ENCODE results near the gene SPACA7. TPM values are rescaled to one million over a fixed set of nuclear protein-coding genes. Genes with fewer than 3 reads are reported as not detected.
"Not testable (repeated sequence)": the region's sequence is repeated elsewhere in the genome, so short reads cannot be mapped to it uniquely, and the experiment has no call there.

Gene SPACA7
- total and polyA plus RNA-seq, 4 donors = not detected

- Histone ChIP-seq H3K4me3 (ENCODE audit: low read depth, low read length) (no peak overlapping the region), H3K27me3 (ENCODE audit: control insufficient read depth, insufficient read depth, low read length) (no peaks in the 10 kb centered on the region), H3K36me3 (ENCODE audit: control insufficient read depth, insufficient read depth, low read length) (no peaks in the 10 kb centered on the region), H3K9me3 (ENCODE audit: control insufficient read depth, insufficient read depth, low read length) (no peaks in the 10 kb centered on the region), H3K27ac (ENCODE audit: low read depth, low read length) (no peak overlapping the region), H3K4me1 (ENCODE audit: control insufficient read depth, insufficient read depth, low read length) (no peaks in the 10 kb centered on the region)
- DNase-seq (ENCODE audit: low read depth in 4 of 6, low spot score in 6 of 6) = no peak
- 89% methylated on average over 9 of the region's 9 CpGs for WGBS (ENCODE audit: insufficient coverage)
These were observed 21.0 kb downstream of the SPACA7 start for GRCh38 chr13:112397108-112397507.

GRCh38 chr13:112398347-112398746 lies 22.2 kb downstream of the SPACA7 start:
- not testable (repeated sequence) for H3K9me3 ChIP-seq (ENCODE audit: control insufficient read depth, insufficient read depth, low read length); H3K27me3 ChIP-seq (ENCODE audit: control insufficient read depth, insufficient read depth, low read length); H3K27ac ChIP-seq (ENCODE audit: low read depth, low read length); H3K36me3 ChIP-seq (ENCODE audit: control insufficient read depth, insufficient read depth, low read length); H3K4me1 ChIP-seq (ENCODE audit: control insufficient read depth, insufficient read depth, low read length); H3K4me3 ChIP-seq (ENCODE audit: low read depth, low read length); DNase-seq (ENCODE audit: low read depth in 4 of 6, low spot score in 6 of 6)
- WGBS (ENCODE audit: insufficient coverage) = no CpG with 5 or more reads among the region's 6 CpGs

- not testable (repeated sequence) for H3K9me3 ChIP-seq (ENCODE audit: control insufficient read depth, insufficient read depth, low read length); H3K27me3 ChIP-seq (ENCODE audit: control insufficient read depth, insufficient read depth, low read length); H3K27ac ChIP-seq (ENCODE audit: low read depth, low read length); DNase-seq (ENCODE audit: low read depth in 4 of 6, low spot score in 6 of 6); H3K36me3 ChIP-seq (ENCODE audit: control insufficient read depth, insufficient read depth, low read length); H3K4me1 ChIP-seq (ENCODE audit: control insufficient read depth, insufficient read depth, low read length); H3K4me3 ChIP-seq (ENCODE audit: low read depth, low read length)
- no CpG with 5 or more reads among the region's 3 CpGs for WGBS (ENCODE audit: insufficient coverage)
These were observed 33.7 kb downstream of the SPACA7 start for GRCh38 chr13:112409828-112410227.

GRCh38 chr13:112416647-112417046 lies 40.5 kb downstream of the SPACA7 start:
- no peaks in the 10 kb centered on the region for H3K4me1 ChIP-seq (ENCODE audit: control insufficient read depth, insufficient read depth, low read length)
- H3K36me3 ChIP-seq (ENCODE audit: control insufficient read depth, insufficient read depth, low read length) = no peaks in the 10 kb centered on the region
- H3K4me3 ChIP-seq (ENCODE audit: low read depth, low read length) = no peak overlapping the region
- H3K27ac ChIP-seq (ENCODE audit: low read depth, low read length) = no peak overlapping the region
- no CpG with 5 or more reads among the region's 1 CpG for WGBS (ENCODE audit: insufficient coverage)
- H3K9me3 ChIP-seq (ENCODE audit: control insufficient read depth, insufficient read depth, low read length) = peaks cover 11% of the 10 kb centered on the region
- H3K27me3 ChIP-seq (ENCODE audit: control insufficient read depth, insufficient read depth, low read length) = no peaks in the 10 kb centered on the region
- no peak for DNase-seq (ENCODE audit: low read depth in 4 of 6, low spot score in 6 of 6)

GRCh38 chr13:112417079-112417478 lies 40.9 kb downstream of the SPACA7 start:
- H3K27ac ChIP-seq (ENCODE audit: low read depth, low read length) = no peak overlapping the region
- H3K9me3 ChIP-seq (ENCODE audit: control insufficient read depth, insufficient read depth, low read length) = peaks cover 11% of the 10 kb centered on the region
- H3K4me3 ChIP-seq (ENCODE audit: low read depth, low read length) = no peak overlapping the region
- H3K27me3 ChIP-seq (ENCODE audit: control insufficient read depth, insufficient read depth, low read length) = no peaks in the 10 kb centered on the region
- H3K4me1 ChIP-seq (ENCODE audit: control insufficient read depth, insufficient read depth, low read length) = no peaks in the 10 kb centered on the region
- no peak for DNase-seq (ENCODE audit: low read depth in 4 of 6, low spot score in 6 of 6)
- no peaks in the 10 kb centered on the region for H3K36me3 ChIP-seq (ENCODE audit: control insufficient read depth, insufficient read depth, low read length)

- Histone ChIP-seq H3K4me1 (ENCODE audit: control insufficient read depth, insufficient read depth, low read length) (no peaks in the 10 kb centered on the region), H3K27me3 (ENCODE audit: control insufficient read depth, insufficient read depth, low read length) (no peaks in the 10 kb centered on the region), H3K4me3 (ENCODE audit: low read depth, low read length) (no peak overlapping the region), H3K27ac (ENCODE audit: low read depth, low read length) (no peak overlapping the region), H3K36me3 (ENCODE audit: control insufficient read depth, insufficient read depth, low read length) (no peaks in the 10 kb centered on the region), H3K9me3 (ENCODE audit: control insufficient read depth, insufficient read depth, low read length) (peaks cover 12% of the 10 kb centered on the region)
- WGBS (ENCODE audit: insufficient coverage) = 85% methylated on average over 13 of the region's 14 CpGs
- no peak for DNase-seq (ENCODE audit: low read depth in 4 of 6, low spot score in 6 of 6)
These were observed 47.9 kb downstream of the SPACA7 start for GRCh38 chr13:112424098-112424497.

GRCh38 chr13:112428704-112429103 lies 52.5 kb downstream of the SPACA7 start:
- H3K27me3 ChIP-seq (ENCODE audit: control insufficient read depth, insufficient read depth, low read length) = no peaks in the 10 kb centered on the region
- H3K9me3 ChIP-seq (ENCODE audit: control insufficient read depth, insufficient read depth, low read length) = peaks cover 4% of the 10 kb centered on the region
- H3K4me1 ChIP-seq (ENCODE audit: control insufficient read depth, insufficient read depth, low read length) = no peaks in the 10 kb centered on the region
- no peak overlapping the region for H3K4me3 ChIP-seq (ENCODE audit: low read depth, low read length)
- no peak overlapping the region for H3K27ac ChIP-seq (ENCODE audit: low read depth, low read length)
- no peak for DNase-seq (ENCODE audit: low read depth in 4 of 6, low spot score in 6 of 6)
- no peaks in the 10 kb centered on the region for H3K36me3 ChIP-seq (ENCODE audit: control insufficient read depth, insufficient read depth, low read length)

GRCh38 chr13:112431734-112432133 lies 55.6 kb downstream of the SPACA7 start:
- H3K27ac ChIP-seq (ENCODE audit: low read depth, low read length) = no peak overlapping the region
- no peaks in the 10 kb centered on the region for H3K36me3 ChIP-seq (ENCODE audit: control insufficient read depth, insufficient read depth, low read length)
- no peaks in the 10 kb centered on the region for H3K27me3 ChIP-seq (ENCODE audit: control insufficient read depth, insufficient read depth, low read length)
- peaks cover 2% of the 10 kb centered on the region for H3K9me3 ChIP-seq (ENCODE audit: control insufficient read depth, insufficient read depth, low read length)
- H3K4me1 ChIP-seq (ENCODE audit: control insufficient read depth, insufficient read depth, low read length) = no peaks in the 10 kb centered on the region
- H3K4me3 ChIP-seq (ENCODE audit: low read depth, low read length) = no peak overlapping the region
- DNase-seq (ENCODE audit: low read depth in 4 of 6, low spot score in 6 of 6) = no peak
- WGBS (ENCODE audit: insufficient coverage) = 86% methylated on average over 5 of the region's 5 CpGs

- H3K4me1 ChIP-seq (ENCODE audit: control insufficient read depth, insufficient read depth, low read length); H3K27me3 ChIP-seq (ENCODE audit: control insufficient read depth, insufficient read depth, low read length); H3K36me3 ChIP-seq (ENCODE audit: control insufficient read depth, insufficient read depth, low read length); H3K9me3 ChIP-seq (ENCODE audit: control insufficient read depth, insufficient read depth, low read length); DNase-seq (ENCODE audit: low read depth in 4 of 6, low spot score in 6 of 6); H3K27ac ChIP-seq (ENCODE audit: low read depth, low read length); H3K4me3 ChIP-seq (ENCODE audit: low read depth, low read length): not testable (repeated sequence)
- WGBS (ENCODE audit: insufficient coverage) = 100% methylated on average over 2 of the region's 5 CpGs
These were observed 56.6 kb downstream of the SPACA7 start for GRCh38 chr13:112432734-112433133.

- H3K9me3 ChIP-seq (ENCODE audit: control insufficient read depth, insufficient read depth, low read length); H3K27ac ChIP-seq (ENCODE audit: low read depth, low read length); H3K27me3 ChIP-seq (ENCODE audit: control insufficient read depth, insufficient read depth, low read length); H3K4me1 ChIP-seq (ENCODE audit: control insufficient read depth, insufficient read depth, low read length); H3K36me3 ChIP-seq (ENCODE audit: control insufficient read depth, insufficient read depth, low read length); DNase-seq (ENCODE audit: low read depth in 4 of 6, low spot score in 6 of 6); H3K4me3 ChIP-seq (ENCODE audit: low read depth, low read length): not testable (repeated sequence)
- WGBS (ENCODE audit: insufficient coverage) = 70% methylated on average over 16 of the region's 16 CpGs
These were observed 57.4 kb downstream of the SPACA7 start for GRCh38 chr13:112433517-112433916.

Measured in spinal cord (tissue), 10 donors.